Uterus (tissue), 2 donors: Measurements from ENCODE around the gene S100A2.

Source experiments
- CTCF ChIP-seq, 4 experiments: fragments of 200-600 bp in 2 of 4; fragments of 450-650 bp in 2 of 4; sonication (generic) in 2 of 4; IDR thresholded peaks; one replicate each; pipeline ENCODE4 v1.5.1; 2016 to 2019; ENCODE audit warnings: antibody characterized with exemption in 4 of 4, mild to moderate bottlenecking in 2 of 4, moderate library complexity in 1 of 4
- POLR2A ChIP-seq, 2 donors: fragments of 450-650 bp; IDR thresholded peaks; one replicate each; pipeline ENCODE4 v1.6.1; 2016; ENCODE audit warnings: antibody characterized with exemption in 2 of 2, mild to moderate bottlenecking in 1 of 2, moderate library complexity in 1 of 2

GRCh38 chr1:153525088-153525728, 40.4 kb downstream of the S100A2 start:
- TF ChIP-seq CTCF (IDR thresholded peaks at IDR 0.05) (no peak), POLR2A (IDR thresholded peaks at IDR 0.05) (no peak)
